Ectodermal cell (in vitro differentiated cells): ENCODE data around the gene SLC36A4.

ENCODE experiments used
- H3K27ac ChIP-seq: 2 replicates; pipeline ENCODE4 v1.7.0; 2013; ENCODE audit warnings: mild to moderate bottlenecking, low read depth, low read length; ENCODE audit not compliant: insufficient read depth, poor library complexity, severe bottlenecking
- H3K27me3 ChIP-seq: 2 replicates; pipeline ENCODE4 v1.7.0; 2013; ENCODE audit warnings: mild to moderate bottlenecking, low read length; ENCODE audit not compliant: insufficient read depth, control insufficient read depth, poor library complexity, severe bottlenecking
- H3K36me3 ChIP-seq: one replicate; pipeline ENCODE4 v1.7.0; 2013; ENCODE audit warnings: low read length; ENCODE audit not compliant: control insufficient read depth, insufficient read depth
- H3K4me1 ChIP-seq: one replicate; pipeline ENCODE4 v1.7.0; 2013; ENCODE audit warnings: low read length; ENCODE audit not compliant: control insufficient read depth, insufficient read depth
- H3K4me3 ChIP-seq: 2 replicates; pipeline ENCODE4 v1.7.0; 2013; ENCODE audit warnings: low read depth, low read length, control low read depth; ENCODE audit not compliant: insufficient read depth
- H3K9me3 ChIP-seq: 2 replicates; pipeline ENCODE4 v1.7.0; 2013; ENCODE audit warnings: mild to moderate bottlenecking, low read length, moderate library complexity; ENCODE audit not compliant: control insufficient read depth
- WGBS, 2 experiments: methylation state at CpG; one replicate each; pipeline ENCODE4 v1.1.7; 2013; ENCODE audit warnings: missing lambda C conversion rate in 2 of 2; 5-methylcytosine and 5-hydroxymethylcytosine counted together

The SLC36A4 gene

GRCh38 chr11:93220078-93220477 is 22.3 kb upstream of the SLC36A4 start:
- Histone ChIP-seq H3K27ac (no peak overlapping the region), H3K36me3 (no peaks in the 10 kb centered on the region), H3K27me3 (no peaks in the 10 kb centered on the region), H3K9me3 (no peaks in the 10 kb centered on the region), H3K4me1 (no peaks in the 10 kb centered on the region), H3K4me3 (no peak overlapping the region)

GRCh38 chr11:93219440-93219839 is 21.6 kb upstream of the SLC36A4 start:
- 86 to 87% methylated on average over 2 of the region's 2 CpGs for WGBS, 2 experiments
- H3K27me3 ChIP-seq, result no peaks in the 10 kb centered on the region
- H3K36me3 ChIP-seq, result no peaks in the 10 kb centered on the region
- no peak overlapping the region for H3K27ac ChIP-seq
- no peaks in the 10 kb centered on the region for H3K9me3 ChIP-seq
- H3K4me3 ChIP-seq, result no peak overlapping the region
- no peaks in the 10 kb centered on the region for H3K4me1 ChIP-seq

GRCh38 chr11:93216511-93217101 is 18.8 kb upstream of the SLC36A4 start:
- H3K4me1 ChIP-seq, result no peaks in the 10 kb centered on the region
- H3K4me3 ChIP-seq, result no peak overlapping the region
- 83 to 91% methylated on average over 5 of the region's 5 CpGs for WGBS, 2 experiments
- no peaks in the 10 kb centered on the region for H3K36me3 ChIP-seq
- no peaks in the 10 kb centered on the region for H3K9me3 ChIP-seq
- no peak overlapping the region for H3K27ac ChIP-seq
- no peaks in the 10 kb centered on the region for H3K27me3 ChIP-seq

GRCh38 chr11:93213622-93214021 is 15.8 kb upstream of the SLC36A4 start:
- H3K36me3 ChIP-seq, result no peaks in the 10 kb centered on the region
- H3K27ac ChIP-seq, result no peak overlapping the region
- no peak overlapping the region for H3K4me3 ChIP-seq

GRCh38 chr11:93212094-93212493 is 14.3 kb upstream of the SLC36A4 start:
- H3K36me3 ChIP-seq, result no peaks in the 10 kb centered on the region

More at GRCh38 chr11:93213622-93214021, 15.8 kb upstream of the SLC36A4 start:
- no peaks in the 10 kb centered on the region for H3K27me3 ChIP-seq
- H3K9me3 ChIP-seq, result no peaks in the 10 kb centered on the region
- H3K4me1 ChIP-seq, result no peaks in the 10 kb centered on the region

GRCh38 chr11:93209466-93209865 is 11.7 kb upstream of the SLC36A4 start:
- no peaks in the 10 kb centered on the region for H3K36me3 ChIP-seq
- no peaks in the 10 kb centered on the region for H3K9me3 ChIP-seq
- H3K4me3 ChIP-seq, result no peak overlapping the region
- no peaks in the 10 kb centered on the region for H3K4me1 ChIP-seq
- no peaks in the 10 kb centered on the region for H3K27me3 ChIP-seq
- WGBS, 2 experiments, result 87 to 97% methylated on average over 2 of the region's 2 CpGs
- H3K27ac ChIP-seq, result no peak overlapping the region

More at GRCh38 chr11:93212094-93212493, 14.3 kb upstream of the SLC36A4 start:
- 90 to 93% methylated on average over 2 of the region's 4 CpGs for WGBS, 2 experiments
- no peak overlapping the region for H3K4me3 ChIP-seq
- no peaks in the 10 kb centered on the region for H3K4me1 ChIP-seq
- H3K9me3 ChIP-seq, result no peaks in the 10 kb centered on the region
- no peaks in the 10 kb centered on the region for H3K27me3 ChIP-seq
- H3K27ac ChIP-seq, result no peak overlapping the region

- no peak overlapping the region for H3K4me3 ChIP-seq
- no peaks in the 10 kb centered on the region for H3K36me3 ChIP-seq
- H3K27ac ChIP-seq, result no peak overlapping the region
- 67 to 94% methylated on average over 1 of the region's 1 CpG for WGBS, 2 experiments
- H3K9me3 ChIP-seq, result no peaks in the 10 kb centered on the region
- H3K4me1 ChIP-seq, result no peaks in the 10 kb centered on the region
- no peaks in the 10 kb centered on the region for H3K27me3 ChIP-seq
Observed at GRCh38 chr11:93208663-93209270, 11.0 kb upstream of the SLC36A4 start.

GRCh38 chr11:93199616-93200015 is 1.8 kb upstream of the SLC36A4 start:
- Histone ChIP-seq H3K4me3 (no peak overlapping the region), H3K36me3 (no peaks in the 10 kb centered on the region), H3K9me3 (no peaks in the 10 kb centered on the region), H3K4me1 (peaks cover 5% of the 10 kb centered on the region), H3K27ac (no peak overlapping the region), H3K27me3 (no peaks in the 10 kb centered on the region)
- WGBS, 2 experiments, result 100% methylated on average over 1 of the region's 1 CpG

GRCh38 chr11:93198215-93198845 is 539 bp upstream of the SLC36A4 start:
- Histone ChIP-seq H3K9me3 (no peaks in the 10 kb centered on the region), H3K36me3 (no peaks in the 10 kb centered on the region), H3K27ac (no peak overlapping the region), H3K27me3 (no peaks in the 10 kb centered on the region), H3K4me1 (peaks cover 5% of the 10 kb centered on the region), H3K4me3 (peak overlapping the region; percentile 83)
- WGBS, 2 experiments, result 35 to 41% methylated on average over 9 to 13 of the region's 14 CpGs

GRCh38 chr11:93196816-93197379 is 893 bp downstream of the SLC36A4 start:
- Histone ChIP-seq H3K4me3 (peak overlapping the region; percentile 83), H3K9me3 (no peaks in the 10 kb centered on the region), H3K27me3 (no peaks in the 10 kb centered on the region), H3K36me3 (no peaks in the 10 kb centered on the region), H3K4me1 (peaks cover 9% of the 10 kb centered on the region), H3K27ac (peak overlapping the region; percentile 95)
- 11 to 12% methylated on average over 11 to 13 of the region's 13 CpGs for WGBS, 2 experiments
